HCT116 (cell line): ENCODE results near the gene BPIFB6. TPM values are rescaled to one million over a fixed set of nuclear protein-coding genes. Genes with fewer than 3 reads are reported as not detected.

Experiments
- ATAC-seq: fragments of 200-7000 bp; cut with Tn5 transposase; 2 replicates; pipeline ENCODE4 v1.9.1; 2020; ENCODE audit warnings: mild to moderate bottlenecking, moderate library complexity
- BruUV-seq: library from RNA; stranded (reverse); fragments of 400-500 nt; replicated peaks from 2 replicates; lab custom pipeline; 2021; lab: Mats Ljungman, UMichigan
- CTCF ChIA-PET: fragments of 300-600 bp; sonication (Branson Sonifier 250); formaldehyde crosslinking; loops from one replicate; lab custom pipeline; 2021; ENCODE audit warnings: antibody characterized with exemption; lab: Charles Lee
- POLR2A ChIA-PET: fragments of 300-600, 350-600 bp; sonication (Branson Sonifier 250); formaldehyde crosslinking; loops from one replicate; lab custom pipeline; 2021; ENCODE audit warnings: antibody characterized with exemption; lab: Charles Lee
- RAD21 ChIA-PET, 2 experiments: fragments of 300-600 bp; sonication (Branson Sonifier 250); formaldehyde crosslinking; loops; one replicate each; lab custom pipeline; 2023; ENCODE audit warnings: low total read pairs in 2 of 2; ENCODE audit not compliant: uncharacterized antibody in 2 of 2, unreplicated experiment in 2 of 2, low non-redundant PET in 1 of 2; lab: Charles Lee
- DNase-seq: peaks from one replicate; pipeline ENCODE4 v3.0.0-alpha.2; 2010; ENCODE audit warnings: low read depth, low spot score
- H2AFZ ChIP-seq: fragments of 200-600 bp; shearing (Covaris generic), sonication (generic); 2 replicates; pipeline ENCODE4 v1.6.1; 2017; ENCODE audit warnings: low read depth, mixed run types, mixed read lengths, antibody characterized with exemption, low read length; ENCODE audit not compliant: poor library complexity, severe bottlenecking
- H3K27ac ChIP-seq: 2 replicates; pipeline ENCODE4 v1.5.1; 2012; ENCODE audit warnings: low read depth, low read length
- H3K27me3 ChIP-seq: fragments of 200-600 bp; sonication (generic); 2 replicates; pipeline ENCODE4 v1.6.1; 2016; ENCODE audit warnings: mixed run types, low read length, mixed read lengths; ENCODE audit not compliant: insufficient read depth
- H3K36me3 ChIP-seq, 2 experiments: fragments of 200-500 bp in 1 of 2; fragments of 200-600 bp in 1 of 2; sonication (Bioruptor generic) in 1 of 2; sonication (generic) in 1 of 2; 2 replicates each; pipeline versions ENCODE4 v1.5.1 to v1.6.1; 2014 to 2016; ENCODE audit warnings: low read length in 2 of 2, inconsistent platforms in 1 of 2, mixed read lengths in 1 of 2, mixed run types in 1 of 2; ENCODE audit not compliant: insufficient read depth in 2 of 2, control insufficient read depth in 1 of 2
- H3K4me1 ChIP-seq, 2 experiments: fragments of 200-600 bp in 1 of 2; sonication (generic) in 1 of 2; 2 replicates each; pipeline versions ENCODE4 v1.5.1 to v1.6.1; 2012 to 2017; ENCODE audit warnings: low read length in 2 of 2, inconsistent platforms in 1 of 2, mild to moderate bottlenecking in 1 of 2, mixed read lengths in 1 of 2, mixed run types in 1 of 2, moderate library complexity in 1 of 2; ENCODE audit not compliant: insufficient read depth in 2 of 2, control insufficient read depth in 1 of 2
- H3K4me2 ChIP-seq: fragments of 200-600 bp; sonication (generic); 2 replicates; pipeline ENCODE4 v1.6.1; 2017; ENCODE audit warnings: mixed run types, low read length, mixed read lengths
- H3K4me3 ChIP-seq, 2 experiments: fragments of 200-600 bp in 1 of 2; sonication (generic) in 1 of 2; replicated peaks in 1 of 2; 2 replicates each; pipeline ENCODE4 v1.5.1; 2011 to 2016; ENCODE audit warnings: low read length in 2 of 2, control low read depth in 1 of 2, low read depth in 1 of 2, mild to moderate bottlenecking in 1 of 2, mixed read lengths in 1 of 2, mixed run types in 1 of 2
- H3K79me2 ChIP-seq: fragments of 200-600 bp; sonication (generic); 2 replicates; pipeline ENCODE4 v1.6.1; 2017; ENCODE audit warnings: mild to moderate bottlenecking, mixed run types, low read length, moderate library complexity, mixed read lengths; ENCODE audit not compliant: insufficient read depth
- H3K9ac ChIP-seq: fragments of 200-600 bp; sonication (generic); 2 replicates; pipeline ENCODE4 v1.6.1; 2016; ENCODE audit warnings: low read length, mixed read lengths
- H3K9me2 ChIP-seq: fragments of 200-600 bp; sonication (generic), shearing (Covaris generic); 2 replicates; pipeline ENCODE4 v1.6.1; 2017; ENCODE audit warnings: mixed run types, mild to moderate bottlenecking, moderate library complexity; ENCODE audit not compliant: insufficient read depth
- H3K9me3 ChIP-seq, 2 experiments: fragments of 200-500 bp in 1 of 2; fragments of 200-600 bp in 1 of 2; sonication (Bioruptor generic) in 1 of 2; sonication (generic) in 1 of 2; 2 replicates each; pipeline ENCODE4 v1.6.1; 2014 to 2017; ENCODE audit warnings: low read length in 2 of 2, mixed read lengths in 2 of 2, inconsistent platforms in 1 of 2, low read depth in 1 of 2, mild to moderate bottlenecking in 1 of 2, mixed run types in 1 of 2, moderate library complexity in 1 of 2; ENCODE audit not compliant: control insufficient read depth in 1 of 2, insufficient read depth in 1 of 2
- H4K20me1 ChIP-seq: fragments of 200-600 bp; sonication (generic), shearing (Covaris generic); 2 replicates; pipeline ENCODE4 v1.6.1; 2017; ENCODE audit warnings: mixed run types, mild to moderate bottlenecking, moderate library complexity; ENCODE audit not compliant: insufficient read depth
- CBX3 ChIP-seq: IDR thresholded peaks from 2 replicates; pipeline ENCODE4 v1.6.1; 2012; ENCODE audit warnings: low read depth
- CTCF ChIP-seq, 3 experiments: fragments of 200-600 bp in 1 of 3; sonication (generic) in 1 of 3; IDR thresholded peaks in 2 of 3; conservative IDR thresholded peaks in 1 of 3; 2 replicates each; pipeline ENCODE4 v1.5.1; 2012 to 2017; ENCODE audit warnings: low read depth in 2 of 3, low read length in 2 of 3, antibody characterized with exemption in 1 of 3, borderline replicate concordance in 1 of 3, control low read depth in 1 of 3, mild to moderate bottlenecking in 1 of 3, mixed read lengths in 1 of 3, mixed run types in 1 of 3, moderate library complexity in 1 of 3; ENCODE audit not compliant: insufficient read depth in 1 of 3
- ELF1 ChIP-seq: IDR thresholded peaks from 2 replicates; pipeline ENCODE4 v1.6.1; 2012; ENCODE audit warnings: low read depth, borderline replicate concordance
- JUND ChIP-seq: IDR thresholded peaks from 2 replicates; pipeline ENCODE4 v1.6.1; 2012
- REST ChIP-seq: IDR thresholded peaks from 2 replicates; pipeline ENCODE4 v1.6.1; 2012; ENCODE audit warnings: low read depth
- SIN3A ChIP-seq: IDR thresholded peaks from 2 replicates; pipeline ENCODE4 v1.6.1; 2012; ENCODE audit warnings: low read depth
- SP1 ChIP-seq: IDR thresholded peaks from 2 replicates; pipeline ENCODE4 v1.6.1; 2012; ENCODE audit warnings: low read depth
- TCF7L2 ChIP-seq: IDR thresholded peaks from 2 replicates; pipeline ENCODE4 v1.7.0; 2011; ENCODE audit warnings: borderline replicate concordance, inconsistent platforms; ENCODE audit not compliant: insufficient read depth, insufficient read length; ENCODE audit errors: extremely low read depth
- YY1 ChIP-seq: IDR thresholded peaks from 2 replicates; pipeline ENCODE4 v1.6.1; 2011; ENCODE audit warnings: low read length, low read depth, moderate library complexity, mild to moderate bottlenecking; ENCODE audit not compliant: insufficient replicate concordance; ENCODE audit errors: extremely low read depth
- intact Hi-C: fragments of 100-400 bp; cut with micrococcal nuclease; formaldehyde crosslinking; loops from 2 replicates; pipeline ENCODE4 v1.10.0; 2022
- total RNA-seq: library from RNA; stranded (reverse); gene quantifications from one replicate; pipeline ENCODE4 v1.2.1, GENCODE V29; 2021; ENCODE audit not compliant: unreplicated experiment

Gene BPIFB6
- total RNA-seq, 1 experiment from 2014 or later: not detected

- no peak for DNase-seq
- ATAC-seq: no peak
- H3K27me3 ChIP-seq: no peaks in the 10 kb centered on the region
- no peaks in the 10 kb centered on the region for H3K4me1 ChIP-seq
- peaks cover 0 to 3% of the 10 kb centered on the region in 2 experiments; a peak in 1 of 4 replicates for H3K9me3 ChIP-seq
- CTCF ChIA-PET: no interaction called here
- no peak overlapping the region for H3K4me3 ChIP-seq
- TF ChIP-seq SP1: no peak
- TF ChIP-seq JUND: no peak
- no peak for TF ChIP-seq CBX3
- no peak for TF ChIP-seq CTCF (IDR thresholded peaks at IDR 0.05 in 2 of 3, conservative IDR thresholded peaks at IDR 0.05 in 1 of 3; ENCODE audit: borderline replicate concordance in 1 of 3, insufficient read depth in 1 of 3, low read depth in 2 of 3, low read length in 2 of 3)
- no peak for TF ChIP-seq TCF7L2
- no peak for TF ChIP-seq SIN3A
- TF ChIP-seq YY1: no peak
- no peak for TF ChIP-seq ELF1
- TF ChIP-seq, all 23 proteins: peak for 0
- Histone ChIP-seq H4K20me1 (no peaks in the 10 kb centered on the region), H2AFZ (no peak overlapping the region), H3K9me2 (no peaks in the 10 kb centered on the region), H3K4me2 (no peak overlapping the region), H3K9ac (no peak overlapping the region), H3K79me2 (no peaks in the 10 kb centered on the region), H3K36me3 (no peaks in the 10 kb centered on the region), H3K27ac (no peak overlapping the region)
- RAD21 ChIA-PET: no interaction called here
- BruUV-seq: no TSS peak
- intact Hi-C loops: no loop called here
- POLR2A ChIA-PET: no interaction called here
Measured at GRCh38 chr20:32993496-32994050, 37.9 kb upstream of the BPIFB6 start.

GRCh38 chr20:32995802-32996201 lies 35.6 kb upstream of the BPIFB6 start:
- ChIA-PET CTCF (interaction anchor here (1.6 kb wide), 1 partner anchor 9 kb away, joined by 5 read pairs; the partner anchor contains the start of gene SUN5), POLR2A (no interaction called here), RAD21 (no interaction called here)
- Histone ChIP-seq H3K79me2 (no peaks in the 10 kb centered on the region), H3K36me3 (no peaks in the 10 kb centered on the region), H3K27me3 (no peaks in the 10 kb centered on the region), H3K4me1 (no peaks in the 10 kb centered on the region; a peak in 1 of 4 replicates), H3K9ac (no peak overlapping the region), H2AFZ (no peak overlapping the region), H3K9me3 (peaks cover 0 to 3% of the 10 kb centered on the region in 2 experiments; a peak in 1 of 4 replicates), H3K4me2 (no peak overlapping the region), H4K20me1 (no peaks in the 10 kb centered on the region), H3K27ac (no peak overlapping the region), H3K9me2 (no peaks in the 10 kb centered on the region), H3K4me3 (no peak overlapping the region)
- no peak for DNase-seq
- no TSS peak for BruUV-seq
- intact Hi-C loops: no loop called here
- ATAC-seq: no peak
- peak in 2 of 3 experiments; percentile 3 to 50; a peak in 2 of 6 replicates for TF ChIP-seq CTCF (IDR thresholded peaks at IDR 0.05 in 2 of 3, conservative IDR thresholded peaks at IDR 0.05 in 1 of 3; ENCODE audit: borderline replicate concordance in 1 of 3, insufficient read depth in 1 of 3, low read depth in 2 of 3, low read length in 2 of 3)
- no peak for TF ChIP-seq REST
- no peak for TF ChIP-seq SIN3A
